ENCODE results near the gene NRXN3.

Gene NRXN3

GRCh38 chr14:79890527-79890926 is 1720.4 kb downstream of the NRXN3 start:
- DNase-seq = no peak

GRCh38 chr14:79896009-79896408 is 1725.8 kb downstream of the NRXN3 start:
- no peak for DNase-seq

DNA sequence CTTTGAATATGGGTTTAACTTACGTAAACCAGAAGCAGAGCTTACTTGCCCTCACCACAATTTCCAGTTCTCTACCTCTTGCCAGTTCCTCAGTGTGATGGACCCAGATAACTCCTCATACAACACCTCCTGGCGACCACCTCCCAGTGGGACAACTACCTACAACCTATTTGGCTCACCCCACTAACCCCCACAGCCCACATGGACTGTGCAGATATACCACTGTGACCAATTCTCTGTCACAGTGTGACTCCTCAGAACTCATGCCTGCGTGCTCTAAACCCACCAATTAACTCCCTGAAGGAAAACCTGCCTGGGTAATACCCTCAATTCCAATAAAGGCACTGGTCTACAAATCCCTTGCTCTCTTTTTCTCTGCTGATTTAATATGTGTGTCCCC is 1729.4 kb downstream of the NRXN3 start:
- DNase-seq = no peak

DNA sequence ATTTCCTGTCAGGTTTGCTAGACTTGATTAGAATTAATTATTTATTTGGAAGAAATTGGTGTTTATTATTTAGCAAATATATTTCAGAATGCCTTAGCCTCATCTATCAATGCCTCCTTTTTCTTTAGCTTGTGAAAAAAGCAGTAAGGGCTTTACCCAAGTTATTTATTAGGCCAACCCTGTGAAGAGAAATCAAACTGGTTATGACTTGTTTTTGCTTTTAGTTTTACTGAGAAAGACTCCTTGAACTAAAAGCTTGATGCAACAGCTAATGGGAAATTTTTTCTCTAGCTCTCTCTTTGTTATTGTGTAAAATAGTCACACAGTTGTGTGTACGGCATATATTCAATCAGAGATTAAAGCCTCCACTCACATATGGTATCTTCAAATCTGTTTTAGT is 1734.3 kb downstream of the NRXN3 start:
- no peak for DNase-seq

DNA sequence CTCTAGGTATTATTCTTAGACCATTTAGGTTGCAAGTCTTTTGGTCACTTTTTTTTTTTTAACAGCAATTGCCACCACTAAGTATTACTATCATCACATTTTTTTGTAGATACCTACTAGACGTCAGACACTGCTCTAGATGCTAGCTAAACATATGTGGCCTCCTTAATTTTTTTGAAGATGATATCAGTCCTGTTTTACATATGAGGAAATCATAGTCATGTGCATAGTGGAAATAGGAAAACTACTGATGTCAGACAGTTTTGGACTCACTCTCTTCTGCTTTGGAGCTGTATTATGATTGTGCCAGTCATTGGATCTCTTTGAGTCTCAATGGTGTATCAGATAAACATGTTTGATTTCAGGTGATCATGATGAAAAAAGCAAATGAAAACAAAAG is 1736.8 kb downstream of the NRXN3 start:
- DNase-seq = no peak

DNA sequence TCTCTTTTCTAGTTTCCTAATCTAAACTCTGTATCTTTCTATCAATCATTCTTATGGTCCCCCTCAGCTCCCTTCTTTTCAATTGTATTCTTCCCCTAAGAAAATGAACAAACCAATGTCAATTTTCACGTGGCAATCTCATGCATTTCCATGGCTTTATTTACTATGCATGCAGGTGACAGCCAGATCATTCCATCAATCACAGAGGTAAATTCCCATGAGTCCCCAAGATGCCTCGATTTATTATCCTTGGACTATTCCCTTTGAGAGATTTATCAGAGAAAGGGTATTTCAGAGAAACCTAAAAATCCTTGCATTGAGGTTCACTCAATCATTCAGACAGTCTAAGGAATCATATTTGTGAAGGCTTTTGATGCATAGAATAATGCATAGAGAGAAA is 1739.9 kb downstream of the NRXN3 start:
- no peak for DNase-seq

DNA sequence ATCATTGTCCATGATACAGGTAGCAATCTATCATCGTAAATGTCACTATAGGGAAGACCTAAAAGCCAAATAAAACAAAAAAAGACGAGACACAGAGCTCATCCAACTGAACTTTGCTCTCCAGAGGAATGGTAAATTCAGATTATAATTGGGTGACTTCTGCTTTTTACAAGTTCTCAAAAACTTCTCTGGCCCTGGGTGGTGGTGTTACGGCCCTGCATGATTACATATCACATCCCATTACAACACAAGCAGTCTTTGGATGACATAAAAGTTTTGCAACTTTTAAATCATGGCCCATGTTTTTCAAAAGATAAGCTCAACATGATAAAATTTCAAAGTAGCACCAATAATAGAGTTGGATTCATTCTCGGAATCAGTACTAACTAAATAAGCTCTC is 1741.6 kb downstream of the NRXN3 start:
- no peak for DNase-seq

DNA sequence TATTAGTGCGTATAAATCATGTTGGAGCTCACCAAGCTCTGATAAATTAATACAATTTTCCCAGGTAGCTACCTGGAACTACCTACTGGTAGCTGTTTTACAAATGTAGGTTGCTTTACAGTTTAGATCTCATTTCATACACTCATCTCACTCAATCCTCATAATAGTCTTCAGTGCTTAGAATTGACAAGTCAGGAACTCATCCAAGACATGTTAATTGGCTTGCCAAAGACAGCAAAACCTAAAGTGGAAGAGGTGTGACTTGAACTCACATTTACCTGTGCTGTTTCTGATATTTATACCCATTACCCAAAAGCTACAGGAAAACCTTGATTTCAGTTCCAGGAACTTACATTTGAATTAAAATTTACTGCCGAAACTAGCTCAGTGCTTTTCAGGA is 1744.4 kb downstream of the NRXN3 start:
- no peak for DNase-seq

GRCh38 chr14:79915406-79915805 is 1745.2 kb downstream of the NRXN3 start:
- no peak for DNase-seq

DNA sequence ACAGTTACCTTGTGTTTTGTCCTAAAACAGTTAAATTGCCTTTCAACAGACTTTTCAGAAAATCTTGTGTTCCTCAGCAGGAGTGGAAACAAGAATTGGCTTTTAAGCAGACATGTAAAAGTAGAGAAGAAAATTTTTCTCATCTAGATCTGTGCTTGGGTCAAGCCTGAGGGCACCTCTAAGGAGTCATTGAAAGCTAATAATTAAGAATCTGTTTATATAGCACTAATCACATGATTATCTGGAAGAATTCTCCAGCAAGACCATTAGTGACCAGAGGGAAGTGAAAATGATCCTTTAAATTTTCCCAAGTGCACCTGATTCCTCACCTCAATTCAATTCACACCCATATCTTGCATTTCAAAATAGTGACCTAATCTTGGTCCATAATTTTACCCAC is 1746.1 kb downstream of the NRXN3 start:
- DNase-seq = no peak

DNA sequence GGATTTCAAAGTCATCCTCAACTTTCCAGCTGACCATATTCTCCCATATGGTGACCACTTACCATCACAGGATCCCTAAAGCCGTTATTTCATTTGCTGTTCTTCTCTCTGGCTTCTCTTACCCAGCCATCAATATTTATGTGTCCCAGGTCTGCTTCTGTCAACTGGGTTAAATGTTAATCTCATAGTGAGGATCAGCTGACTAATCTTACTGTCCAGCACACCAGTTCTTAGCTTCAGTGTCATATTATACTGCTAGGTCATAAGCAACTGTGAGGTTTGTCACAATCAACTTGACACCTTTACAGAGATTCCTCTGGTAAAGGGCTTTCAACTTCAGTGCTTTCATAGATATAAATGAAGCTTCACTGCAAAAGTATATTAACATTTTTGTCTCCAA is 1746.7 kb downstream of the NRXN3 start:
- DNase-seq = no peak
